HG03432 (cell line): ENCODE results near the gene TEAD1.
A peak's percentile ranks its signal among the peaks of the same experiment; 100 is the strongest.

Experiments used
- ATAC-seq: cut with Tn5 transposase; IDR thresholded peaks from one replicate; pipeline ENCODE4 v1.9.1; 2021; ENCODE audit warnings: mild to moderate bottlenecking, moderate library complexity; ENCODE audit not compliant: unreplicated experiment

Gene TEAD1

GRCh38 chr11:12925520-12925919 is 251.3 kb downstream of the TEAD1 start:
- no peak for ATAC-seq

DNA sequence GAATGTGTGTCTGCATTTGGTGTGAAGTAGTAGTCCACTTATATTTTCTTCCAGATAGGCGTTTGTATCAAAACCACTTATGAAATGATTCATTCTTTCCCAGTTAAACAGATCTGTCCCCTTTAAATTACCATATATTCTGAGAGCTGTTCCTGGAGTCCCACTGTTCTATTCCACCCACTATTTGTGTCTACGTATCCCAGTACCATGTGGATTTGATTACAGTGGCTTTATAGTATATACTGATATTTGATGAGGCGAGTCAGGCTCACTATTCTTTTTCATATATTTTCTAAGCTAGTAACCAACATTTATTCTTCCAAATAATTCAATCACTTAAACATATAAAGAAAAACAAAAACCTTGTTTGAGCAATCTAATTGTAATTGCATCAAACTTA is 253.0 kb downstream of the TEAD1 start:
- no peak for ATAC-seq

DNA sequence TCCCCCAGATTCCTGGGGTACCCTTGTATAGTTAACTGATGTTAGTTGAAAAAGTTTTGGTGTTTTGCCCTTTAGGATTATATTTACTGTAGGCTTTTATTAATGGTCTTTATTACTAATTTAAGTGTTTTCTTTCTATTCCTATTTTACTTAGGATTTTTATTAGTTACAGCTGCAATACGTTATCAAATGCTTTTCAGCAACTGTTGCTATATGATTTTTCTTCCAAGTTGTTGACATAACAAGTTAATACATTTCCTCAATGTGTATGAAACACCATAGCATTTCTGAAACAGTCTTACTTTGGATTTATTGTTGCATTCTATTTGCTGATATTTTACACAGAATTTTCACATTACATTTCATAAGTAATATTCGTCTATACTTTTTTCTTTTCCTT is 253.7 kb downstream of the TEAD1 start:
- no peak for ATAC-seq

- ATAC-seq = no peak
Observed at GRCh38 chr11:12930850-12931249, 256.6 kb downstream of the TEAD1 start.

DNA sequence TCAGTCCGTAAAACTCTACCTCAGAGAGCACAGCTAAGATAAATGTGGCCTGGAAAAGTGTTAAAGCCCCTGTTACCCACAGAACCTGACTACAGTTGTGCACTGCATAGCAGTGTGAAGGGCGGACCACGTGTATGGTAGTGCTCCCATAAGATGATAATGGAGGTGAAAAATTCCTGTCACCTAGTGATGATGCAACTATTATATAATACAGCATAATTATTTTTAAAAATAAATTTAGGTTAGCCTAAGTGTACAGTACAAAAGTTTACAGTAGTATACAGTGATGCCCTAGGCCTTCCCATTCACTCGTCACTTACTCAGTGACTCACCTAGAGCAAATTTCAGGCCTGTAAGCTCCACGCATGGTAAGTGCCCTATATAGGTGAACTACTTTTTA is 258.3 kb downstream of the TEAD1 start:
- no peak for ATAC-seq

- no peak for ATAC-seq
Observed at GRCh38 chr11:12936200-12936599, 262.0 kb downstream of the TEAD1 start.

DNA sequence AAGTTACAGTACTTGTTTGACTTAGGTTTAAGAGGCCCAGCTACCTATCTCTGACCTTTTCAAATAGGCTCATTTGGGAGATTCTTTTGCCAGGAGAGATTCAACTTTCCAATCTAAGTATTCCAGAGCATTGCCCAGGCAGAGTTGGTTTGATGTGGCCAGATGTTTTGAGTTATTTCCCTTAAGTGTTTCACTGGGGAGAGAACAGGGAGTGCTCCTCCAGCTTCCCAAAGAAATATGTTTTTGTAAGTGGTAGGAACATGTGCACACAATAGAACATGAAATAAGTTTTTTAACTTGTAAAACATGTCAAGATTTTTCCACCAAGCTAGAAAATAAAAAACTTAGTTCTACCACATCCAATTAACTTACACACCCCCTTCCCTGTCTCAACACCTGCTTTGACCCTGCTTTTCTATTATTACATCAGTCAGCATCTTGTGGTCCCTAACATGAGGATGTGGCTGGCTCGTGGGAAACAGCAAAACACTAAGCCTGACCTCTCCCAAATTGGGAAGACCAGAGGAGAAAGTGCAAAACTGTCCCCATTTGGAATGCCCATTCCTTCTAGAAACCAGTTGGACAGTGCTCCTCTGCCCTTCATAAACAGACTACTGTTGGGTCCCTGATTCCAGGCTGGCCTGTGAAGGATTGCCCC is 264.5 kb downstream of the TEAD1 start:
- no peak for ATAC-seq

DNA sequence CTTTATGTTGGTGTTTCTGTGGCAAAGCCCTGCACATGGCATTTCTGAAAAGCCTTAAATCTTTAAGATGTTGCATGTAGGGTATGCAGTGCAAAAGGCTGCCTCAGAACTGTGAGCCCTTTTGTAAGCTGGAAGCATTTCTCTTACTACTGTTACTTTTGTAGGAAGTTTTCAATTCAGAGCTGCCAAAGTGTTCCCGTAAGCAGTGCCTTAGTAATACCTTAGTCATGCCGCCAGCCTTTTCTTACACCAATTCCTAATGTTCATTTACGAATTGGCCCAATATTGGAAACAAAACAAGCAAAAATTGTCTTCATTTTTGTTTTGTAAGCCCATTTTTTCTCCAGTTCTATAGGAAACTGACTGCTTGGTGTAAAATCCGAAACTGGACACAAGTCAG is 267.4 kb downstream of the TEAD1 start:
- ATAC-seq = no peak

- no peak for ATAC-seq
Observed at GRCh38 chr11:12942157-12942556, 267.9 kb downstream of the TEAD1 start.

GRCh38 chr11:12943311-12943710 is 269.1 kb downstream of the TEAD1 start:
- ATAC-seq = no peak

DNA sequence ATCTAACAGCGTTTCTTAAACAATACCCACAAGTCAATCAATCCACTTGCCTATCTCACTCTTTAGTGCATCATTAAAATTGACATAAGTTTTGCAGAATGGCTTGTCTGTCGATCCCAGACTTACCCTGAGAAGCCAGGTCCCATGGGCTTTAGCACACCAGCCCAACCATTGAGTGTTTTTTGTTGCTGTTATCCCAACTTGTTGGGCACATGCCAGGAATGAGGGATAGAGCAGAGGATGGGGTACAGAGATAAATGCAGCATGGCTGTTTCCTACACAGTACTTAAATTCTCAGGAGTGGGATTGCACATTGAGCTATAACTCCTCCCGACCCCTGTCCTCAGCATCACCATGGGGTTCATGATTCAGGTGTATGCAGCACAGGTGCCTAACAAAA is 270.7 kb downstream of the TEAD1 start:
- ATAC-seq = no peak

GRCh38 chr11:12949453-12949852 is 275.2 kb downstream of the TEAD1 start:
- ATAC-seq = no peak

GRCh38 chr11:12950670-12951069 is 276.4 kb downstream of the TEAD1 start:
- no peak for ATAC-seq

DNA sequence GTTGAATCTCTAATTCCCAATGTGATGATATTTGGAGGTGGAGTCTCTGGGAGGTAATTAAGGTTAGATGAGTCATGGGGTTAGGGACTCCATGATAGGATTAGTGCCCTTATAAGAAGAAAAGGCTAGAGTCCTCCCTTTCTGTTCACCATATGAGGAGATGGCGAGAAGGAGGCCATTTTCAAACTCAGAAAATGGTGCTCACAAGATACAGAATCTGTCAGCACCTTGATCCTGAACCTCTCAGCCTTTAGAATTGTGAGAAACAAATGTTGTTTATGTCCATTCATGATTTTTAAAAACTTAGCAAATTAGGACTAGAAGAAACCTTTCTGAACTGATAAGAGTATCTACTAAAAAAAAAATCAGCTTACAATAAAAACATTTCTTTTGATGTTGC is 277.2 kb downstream of the TEAD1 start:
- no peak for ATAC-seq

DNA sequence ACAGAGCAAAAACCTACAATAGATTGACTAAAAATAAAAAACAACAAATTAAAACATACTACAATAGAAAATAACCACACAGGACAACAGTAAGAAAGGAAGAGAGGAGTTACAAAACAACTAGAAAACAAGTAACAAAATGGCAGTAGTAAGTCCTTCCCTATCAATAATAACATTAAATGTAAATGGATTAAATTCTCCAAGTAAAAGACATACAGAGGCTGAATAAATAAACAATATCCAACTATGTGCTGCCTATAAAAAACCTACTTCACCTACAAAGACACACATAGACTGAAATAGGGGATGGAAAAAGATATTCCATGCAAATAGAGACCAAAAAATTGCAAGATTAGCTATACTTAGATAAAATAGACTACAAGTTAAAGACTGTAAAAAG is 277.9 kb downstream of the TEAD1 start:
- ATAC-seq = no peak

GRCh38 chr11:12958986-12959385 is 284.8 kb downstream of the TEAD1 start:
- no peak for ATAC-seq

DNA sequence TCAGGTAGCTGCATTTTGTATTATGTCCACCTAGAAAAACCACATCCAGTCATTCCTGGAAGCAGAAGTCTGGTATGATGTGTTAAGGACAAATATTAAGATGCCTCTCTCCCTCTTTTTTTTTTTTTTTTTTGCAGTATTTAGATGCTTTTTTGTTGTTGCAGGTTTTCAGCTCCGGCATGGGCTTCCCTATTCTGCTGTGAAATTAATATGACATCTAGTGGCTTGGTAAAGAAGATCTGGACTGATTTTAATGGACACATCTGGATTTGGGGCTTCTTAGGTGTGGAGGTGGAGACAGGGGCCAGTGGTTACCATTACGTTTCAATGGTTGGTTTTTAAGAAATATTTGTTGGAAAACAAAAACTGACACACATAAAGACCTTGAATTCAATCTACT is 287.4 kb downstream of the TEAD1 start:
- ATAC-seq = no peak

- ATAC-seq = no peak
Observed at GRCh38 chr11:12962306-12962705, 288.1 kb downstream of the TEAD1 start.

- no peak for ATAC-seq
Observed at GRCh38 chr11:12963051-12963450, 288.8 kb downstream of the TEAD1 start.

GRCh38 chr11:12963792-12964536 is 289.7 kb downstream of the TEAD1 start:
- ATAC-seq = peak; percentile 72

DNA sequence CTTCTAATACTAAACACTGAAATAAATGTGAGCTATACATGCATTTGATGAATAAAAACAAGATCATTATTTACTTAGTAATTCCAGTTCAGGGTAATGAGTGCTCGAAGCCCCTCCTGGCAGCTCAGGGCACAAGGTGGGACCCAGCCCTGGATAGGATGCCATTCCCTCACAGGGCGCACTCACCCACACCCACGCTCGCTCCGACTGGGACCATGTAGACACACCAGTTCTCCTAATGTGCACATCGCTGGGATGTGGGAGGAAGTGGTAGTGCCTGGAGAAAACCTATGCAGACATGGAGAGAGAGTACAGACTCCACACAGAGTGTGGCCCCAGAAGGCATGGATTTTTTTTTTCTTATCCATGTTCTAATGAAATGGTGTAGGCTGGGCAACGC is 290.4 kb downstream of the TEAD1 start:
- ATAC-seq = no peak

- no peak for ATAC-seq
Observed at GRCh38 chr11:12966002-12966401, 291.8 kb downstream of the TEAD1 start.

DNA sequence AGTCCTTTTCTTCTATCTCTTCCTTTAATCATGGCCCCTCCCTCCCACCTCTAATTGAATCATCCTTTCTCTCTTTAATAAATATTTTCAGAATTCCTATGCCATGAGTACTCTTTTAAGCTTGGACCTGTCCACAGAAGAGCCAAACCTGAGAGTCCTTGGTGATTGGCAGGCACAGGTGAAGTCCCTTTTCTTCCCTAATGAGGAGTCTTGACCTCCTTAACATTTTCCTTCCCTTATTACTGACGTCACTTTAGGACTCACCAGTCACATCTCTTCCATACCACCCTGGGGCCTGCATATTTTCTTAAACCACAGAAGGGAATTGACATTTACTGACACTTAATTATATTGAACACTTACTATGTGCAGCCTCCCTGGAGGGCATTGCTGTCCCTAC is 293.9 kb downstream of the TEAD1 start:
- no peak for ATAC-seq
